Hematopoietic multipotent progenitor cell treated with erythropoietin and hydrocortisone succinate and interleukin-3 and kit ligand, for 15 days (in vitro differentiated cells): ENCODE measurements around the gene GPR65.

ENCODE experiments used
- DNase-seq: peaks from one replicate; pipeline ENCODE4 v3.0.0-alpha.2; 2015; ENCODE audit warnings: low spot score

Gene GPR65

DNA sequence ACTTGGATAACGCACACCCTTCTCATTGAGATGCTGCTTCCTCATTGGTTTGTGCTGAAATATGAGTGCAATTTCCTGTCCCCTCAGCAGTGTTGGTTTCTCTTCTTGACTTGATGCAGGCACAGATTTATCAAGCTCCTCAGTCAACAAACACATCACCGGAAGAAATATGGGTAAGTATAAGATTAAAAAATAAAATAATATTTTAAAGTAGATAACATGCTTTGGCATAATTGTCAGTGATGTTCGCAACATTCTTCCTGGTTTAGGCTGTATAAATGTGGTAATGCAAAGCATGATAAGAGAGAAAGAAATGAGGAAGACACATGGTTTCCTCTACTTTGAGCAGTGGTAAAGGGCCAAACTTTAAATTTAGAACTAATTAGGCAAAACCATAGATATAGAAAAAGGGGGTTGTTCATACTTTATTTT lies at the start of gene GPR65:
GPR65 (plus strand) TSS at position 86 of the 432 bp plus-strand sequence. CDS start 5,713 bp downstream, outside the sequence.
- no peak for DNase-seq

- no peak for DNase-seq
Observed at GRCh38 chr14:87955501-87955900, 49.4 kb upstream of the GPR65 start.

DNA sequence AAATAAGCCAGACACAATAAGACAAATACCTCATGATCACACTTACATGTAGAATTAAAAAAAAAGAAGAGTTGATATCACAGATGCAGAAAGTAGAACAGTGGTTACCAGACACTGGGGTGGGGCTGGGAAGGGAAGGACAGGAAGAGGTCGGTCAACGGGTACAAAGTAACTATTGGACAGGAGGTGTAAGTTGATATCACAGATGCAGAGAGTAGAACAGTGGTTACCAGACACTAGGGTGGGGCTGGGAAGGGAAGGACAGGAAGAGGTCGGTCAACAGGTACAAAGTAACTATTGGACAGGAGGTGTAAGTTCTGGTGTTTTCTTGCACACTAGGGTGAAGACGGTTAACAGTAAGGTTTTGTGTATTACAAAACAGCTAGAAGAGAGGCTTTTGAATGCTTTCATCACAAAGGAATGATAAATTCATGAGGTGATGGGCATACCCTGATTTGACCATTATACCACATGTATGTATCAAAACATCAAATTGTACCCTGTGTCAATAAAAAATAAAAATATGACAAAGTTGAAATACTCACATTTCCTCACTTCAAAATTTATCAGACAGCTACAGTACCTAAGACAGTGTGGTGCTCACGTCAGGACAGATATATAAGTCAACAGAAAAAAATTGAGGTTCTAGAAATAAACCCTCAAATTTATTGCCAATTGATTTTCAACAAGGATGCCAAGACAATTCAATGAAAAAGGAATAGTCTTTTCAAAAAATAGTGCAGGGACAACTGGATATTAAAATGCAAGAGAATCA lies 44.7 kb upstream of the GPR65 start:
- DNase-seq, result no peak

- DNase-seq, result no peak
Observed at GRCh38 chr14:87961246-87961645, 43.7 kb upstream of the GPR65 start.

DNA sequence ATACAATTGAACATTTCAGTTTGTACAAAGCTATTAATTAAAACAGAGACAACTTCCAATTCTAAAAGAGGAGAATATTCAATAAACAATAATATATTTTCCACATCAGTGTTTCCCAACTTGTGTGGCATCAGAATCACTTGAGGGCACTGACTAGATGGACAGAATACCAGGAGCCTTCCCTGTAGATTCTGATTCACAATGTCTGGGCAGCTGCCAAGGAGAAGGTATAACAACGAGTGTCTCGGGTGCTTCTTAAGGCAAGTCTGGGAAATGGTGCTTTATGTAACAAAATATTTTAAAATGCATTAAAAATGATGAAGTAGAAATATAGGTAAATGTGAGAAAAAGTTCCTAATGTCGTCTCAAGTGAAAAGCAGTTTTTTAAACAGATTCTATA lies 38.1 kb upstream of the GPR65 start:
- no peak for DNase-seq

GRCh38 chr14:87967496-87967895 lies 37.4 kb upstream of the GPR65 start:
- DNase-seq, result no peak

DNA sequence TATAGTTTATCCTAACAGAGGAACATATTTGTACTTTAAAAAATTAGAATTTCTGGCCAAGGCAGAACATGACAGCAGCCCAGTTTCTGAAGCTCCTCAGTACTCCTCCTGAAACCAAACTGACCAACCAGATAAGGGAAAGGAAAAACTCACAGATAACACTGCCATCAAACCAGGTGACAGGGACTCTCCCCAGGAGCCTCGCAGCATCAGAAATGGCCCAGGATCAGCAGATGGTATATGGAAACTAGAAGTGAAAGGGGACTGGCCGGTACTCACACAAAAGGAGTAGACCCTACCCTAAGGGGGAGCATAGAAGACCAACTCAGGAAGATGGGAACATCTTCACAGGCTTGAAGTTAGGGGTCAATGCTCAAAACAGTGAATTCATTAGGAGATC lies 33.9 kb upstream of the GPR65 start:
- DNase-seq, result no peak

GRCh38 chr14:87975636-87976035 lies 29.3 kb upstream of the GPR65 start:
- DNase-seq, result no peak

DNA sequence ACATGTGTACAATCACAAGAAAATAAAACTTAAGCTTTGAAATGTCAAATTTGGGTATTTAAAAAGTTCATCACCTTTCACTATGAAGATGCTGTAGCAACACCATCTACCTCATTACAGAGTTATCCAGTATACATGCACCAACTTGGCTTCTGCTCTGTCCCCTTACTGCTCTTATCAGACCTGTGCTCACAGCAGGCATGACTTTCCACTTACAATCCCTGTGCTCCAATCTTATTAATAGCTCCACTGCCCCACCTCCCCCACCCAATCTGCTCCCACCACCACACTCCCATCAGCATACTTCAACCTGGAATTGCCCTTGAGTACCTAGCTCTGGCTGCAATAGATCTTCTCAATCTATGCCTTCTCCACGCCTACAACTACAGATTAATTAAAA lies 25.2 kb upstream of the GPR65 start:
- DNase-seq, result no peak

- DNase-seq, result peak; percentile 49
Observed at GRCh38 chr14:87989221-87989955, 15.5 kb upstream of the GPR65 start.

DNA sequence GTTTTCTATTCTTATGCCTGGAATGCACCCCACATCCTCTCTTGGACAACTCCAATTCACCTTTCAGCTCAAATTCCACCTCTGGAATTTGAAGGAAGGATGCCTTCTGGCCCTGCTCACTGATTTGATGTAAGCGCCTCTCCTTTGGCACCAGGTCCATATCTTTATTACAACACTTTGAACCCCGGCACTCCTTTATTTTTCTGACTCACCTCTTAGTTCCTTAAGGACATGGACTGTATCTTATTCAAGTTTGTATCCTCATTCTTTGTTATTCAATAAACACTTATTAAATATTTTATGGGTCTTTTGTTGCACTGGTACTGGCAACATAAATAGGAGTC lies 15.0 kb upstream of the GPR65 start:
- DNase-seq, result no peak

DNA sequence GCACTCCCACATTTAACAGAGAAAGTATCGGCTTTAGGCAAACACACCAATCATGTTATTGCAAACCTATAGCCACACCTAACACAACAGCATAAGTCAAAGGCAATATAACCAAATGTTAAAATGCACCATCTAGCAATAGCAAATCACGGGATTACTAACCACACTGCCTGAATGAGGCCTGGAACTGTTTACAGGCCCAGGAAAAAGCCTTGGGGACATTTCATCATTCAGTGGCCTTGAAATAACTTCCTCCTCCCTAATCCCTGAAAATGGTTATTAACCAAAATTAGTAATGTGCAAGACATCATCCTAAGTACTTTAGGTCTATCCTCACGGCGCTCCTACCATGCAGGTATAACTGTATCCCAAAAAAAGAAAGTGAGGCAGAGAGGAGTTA lies 14.3 kb upstream of the GPR65 start:
- DNase-seq, result no peak

DNA sequence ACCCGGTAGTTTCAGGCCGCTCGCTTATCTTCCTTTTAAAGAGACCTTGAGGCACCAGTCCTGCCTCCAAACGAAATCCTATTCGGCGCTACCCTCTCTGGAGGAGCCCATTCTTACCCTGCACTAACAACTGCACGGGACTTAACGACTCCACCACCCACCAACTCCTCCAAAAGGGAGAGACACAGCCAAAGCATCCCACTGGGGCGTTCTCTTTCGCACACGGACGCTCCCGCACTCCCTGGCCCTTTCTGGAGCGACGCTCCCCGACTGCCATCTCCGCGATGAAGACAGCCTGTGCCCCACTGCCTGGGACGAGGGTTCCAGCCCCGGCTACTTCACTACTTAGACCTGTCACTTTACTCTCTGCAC lies 12.6 kb upstream of the GPR65 start:
- peak; percentile 50 for DNase-seq

DNA sequence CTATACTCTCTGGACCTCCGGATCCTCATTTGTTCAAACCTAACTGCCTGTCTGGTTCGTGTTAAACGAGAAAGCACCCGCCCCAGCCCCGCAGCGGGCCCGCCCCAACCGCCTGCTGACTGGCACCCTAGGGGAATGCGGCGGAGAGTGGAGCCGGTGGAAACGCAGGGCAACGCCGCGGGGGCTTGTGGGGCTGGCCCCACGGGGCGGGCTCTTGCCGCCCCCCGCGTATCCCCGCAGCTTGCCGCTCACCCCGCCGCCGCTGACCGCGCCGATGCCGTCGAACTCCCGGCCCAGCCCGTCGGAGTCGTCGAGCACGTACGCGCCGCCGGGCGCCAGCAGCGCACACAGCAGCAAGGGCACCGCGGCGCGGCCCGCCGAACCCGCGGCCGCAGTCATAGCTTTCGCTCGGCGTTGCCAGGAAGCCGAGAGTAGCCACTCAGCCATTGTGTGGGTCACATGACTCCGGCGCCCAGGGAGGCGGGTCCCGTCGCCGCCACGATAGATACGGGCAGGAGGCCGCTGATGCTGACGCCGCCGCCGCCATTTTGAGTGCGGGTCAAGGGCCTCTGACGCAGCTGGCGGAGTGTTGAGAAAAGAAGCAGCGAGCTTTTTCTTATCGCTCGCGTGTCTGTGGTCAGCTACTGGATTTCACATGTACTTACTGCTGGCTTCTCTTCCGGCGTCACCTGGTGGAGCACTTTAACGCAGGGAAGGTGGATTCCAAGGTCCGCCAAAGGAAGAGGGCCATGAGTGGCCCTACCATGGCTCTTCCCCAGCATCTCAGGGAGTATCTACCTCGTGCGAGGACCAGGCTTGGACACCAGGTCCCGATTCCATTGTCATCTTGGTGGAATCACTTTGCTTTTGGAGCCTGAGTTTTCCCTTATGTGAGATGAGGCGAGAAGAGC lies 12.0 kb upstream of the GPR65 start, which contains the start of gene GALC:
GALC (minus strand) TSS at position 465 of the 911 bp plus-strand sequence; CDS start at position 447, 18 bp downstream.
- DNase-seq, result peak; percentile 93

DNA sequence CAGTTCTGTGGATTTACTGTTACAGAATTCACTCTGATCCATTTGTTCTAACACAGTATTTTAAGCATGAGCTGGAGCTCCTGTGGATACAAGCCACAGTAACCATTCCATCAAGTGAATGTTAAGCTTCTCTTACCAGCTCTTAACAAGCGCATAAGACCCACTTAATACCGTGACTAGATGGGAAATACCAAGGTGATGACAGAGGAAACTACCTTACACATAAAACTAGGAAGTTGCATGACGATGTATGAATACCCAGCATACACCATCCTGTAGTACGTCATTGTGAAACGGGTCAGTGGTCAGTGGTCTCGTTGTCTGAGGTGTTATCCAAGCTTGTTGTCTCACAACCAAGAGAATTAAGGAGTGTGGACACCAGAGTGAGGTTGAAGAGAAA lies 10.0 kb upstream of the GPR65 start:
- DNase-seq, result no peak

DNA sequence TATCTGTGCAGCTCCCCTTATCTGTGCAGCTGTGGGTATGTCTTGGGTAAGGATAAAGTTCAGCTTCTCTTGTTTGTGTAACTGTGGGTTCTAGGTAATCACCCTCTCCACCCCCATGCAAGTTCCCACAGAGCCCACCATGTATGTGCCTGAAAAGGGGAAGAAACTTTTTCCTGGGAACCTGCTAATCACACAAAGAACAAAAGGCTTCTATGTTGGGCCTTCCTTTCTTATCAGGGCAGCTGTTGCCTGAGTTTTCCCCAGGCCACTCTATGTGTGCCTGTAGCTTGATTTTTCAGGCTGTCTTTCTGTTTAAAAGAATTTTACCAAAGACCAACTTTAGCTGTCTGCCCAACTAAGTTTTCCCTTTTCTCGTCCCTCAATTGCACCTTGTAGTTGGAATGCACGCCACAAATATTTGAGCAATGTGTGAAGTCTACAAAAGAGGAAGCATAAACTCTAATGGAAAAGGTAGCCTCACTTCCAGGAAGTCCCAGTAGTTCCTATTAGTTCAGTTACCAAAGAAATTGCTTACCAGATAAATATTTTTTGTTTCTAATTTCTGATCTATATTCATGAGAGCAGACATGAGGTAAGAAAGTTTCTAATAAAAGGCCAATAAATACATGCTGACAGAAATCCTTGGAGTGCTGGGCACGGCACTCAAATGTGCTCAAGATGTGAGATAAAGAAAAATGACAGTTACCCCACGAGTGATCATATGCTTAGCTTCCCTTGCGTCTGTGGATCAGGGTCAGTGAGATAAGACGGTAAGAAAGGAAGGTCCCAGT lies 9.2 kb upstream of the GPR65 start:
- peak; percentile 48 for DNase-seq

DNA sequence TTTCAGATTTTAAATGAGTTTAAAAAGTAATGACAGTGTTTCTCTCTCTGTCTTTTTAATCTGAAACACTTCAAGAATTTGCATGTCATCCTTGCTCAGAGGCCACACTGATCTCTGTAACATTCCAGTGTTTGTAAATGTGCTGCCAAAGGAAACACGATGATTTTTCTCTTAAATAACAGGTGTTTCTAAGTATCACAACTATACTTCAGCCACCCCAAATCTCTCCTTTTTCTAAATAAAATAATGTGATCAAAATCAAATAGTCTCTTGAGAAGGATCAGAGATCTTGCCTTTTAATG lies 8.7 kb upstream of the GPR65 start:
- DNase-seq, result no peak

- no peak for DNase-seq
Observed at GRCh38 chr14:87998482-87998881, 6.5 kb upstream of the GPR65 start.

DNA sequence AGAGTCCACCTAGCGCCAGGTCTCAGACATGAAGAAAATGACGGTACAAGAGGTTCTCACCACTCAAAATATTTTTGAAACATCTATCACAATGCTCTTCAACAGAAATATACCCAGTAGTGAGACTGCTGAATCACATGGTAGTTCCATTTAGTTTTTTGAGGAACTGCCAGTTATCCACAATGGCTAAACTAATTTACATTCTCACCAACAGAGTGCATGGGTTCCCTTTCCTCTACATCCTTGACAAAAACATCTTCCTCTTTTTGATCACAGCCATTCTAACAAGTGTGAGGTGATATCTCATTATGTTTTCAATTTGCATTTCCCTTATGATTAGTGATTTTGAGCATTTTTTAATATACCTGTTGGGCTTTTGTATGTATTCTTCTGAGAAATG lies 5.7 kb upstream of the GPR65 start:
- DNase-seq, result no peak

GRCh38 chr14:88002421-88003075 lies 2.4 kb upstream of the GPR65 start:
- no peak for DNase-seq

DNA sequence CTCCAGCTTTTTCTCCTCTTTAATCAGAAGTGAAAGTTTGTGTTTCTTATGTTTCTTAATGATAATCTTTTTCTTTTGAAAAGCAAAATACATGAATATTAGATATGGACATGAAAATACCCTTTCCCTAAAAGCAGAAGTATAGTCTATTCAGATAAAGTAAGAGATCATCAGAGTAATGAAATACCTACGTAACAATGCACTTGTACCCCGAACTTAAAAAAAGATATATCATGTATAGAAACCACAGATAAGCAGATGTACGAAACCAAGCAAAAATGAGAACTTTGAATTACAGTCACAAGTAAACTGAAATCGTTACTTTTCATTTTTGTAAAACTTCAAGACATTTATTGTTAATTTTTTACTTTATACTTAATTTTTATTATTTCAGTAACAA lies 1.5 kb upstream of the GPR65 start:
- no peak for DNase-seq
